HG03565 (cell line): Measurements from ENCODE around the gene ARID5A.

Experiments used
- ATAC-seq: cut with Tn5 transposase; IDR thresholded peaks from one replicate; pipeline ENCODE4 v1.9.1; 2021; ENCODE audit warnings: mild to moderate bottlenecking, moderate library complexity; ENCODE audit not compliant: unreplicated experiment

The ARID5A gene

DNA sequence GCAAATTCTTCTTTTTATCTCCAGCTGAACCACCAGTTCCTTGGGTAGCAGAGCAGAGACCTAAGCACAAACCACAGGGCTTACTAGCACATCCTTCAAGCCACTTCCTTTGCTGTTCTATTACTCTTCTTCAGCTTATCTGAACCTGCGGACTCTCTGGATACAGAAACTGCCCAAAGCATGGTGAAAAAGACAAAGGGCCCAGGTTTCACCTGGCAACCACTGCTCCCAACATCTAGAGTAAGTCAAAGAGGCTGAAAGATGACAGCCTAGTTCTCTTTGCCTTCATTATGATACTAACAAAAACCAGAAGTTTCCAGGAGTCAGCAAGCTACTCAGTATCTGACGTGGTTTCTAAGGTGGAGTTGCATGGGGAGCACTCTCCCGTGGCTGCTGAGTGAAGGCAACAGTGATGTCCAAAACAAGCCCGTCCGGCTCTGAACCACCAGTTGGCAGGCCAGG, 58.2 kb downstream of the ARID5A start:
- ATAC-seq = no peak

GRCh38 chr2:96596596-96596995, 60.0 kb downstream of the ARID5A start:
- no peak for ATAC-seq

DNA sequence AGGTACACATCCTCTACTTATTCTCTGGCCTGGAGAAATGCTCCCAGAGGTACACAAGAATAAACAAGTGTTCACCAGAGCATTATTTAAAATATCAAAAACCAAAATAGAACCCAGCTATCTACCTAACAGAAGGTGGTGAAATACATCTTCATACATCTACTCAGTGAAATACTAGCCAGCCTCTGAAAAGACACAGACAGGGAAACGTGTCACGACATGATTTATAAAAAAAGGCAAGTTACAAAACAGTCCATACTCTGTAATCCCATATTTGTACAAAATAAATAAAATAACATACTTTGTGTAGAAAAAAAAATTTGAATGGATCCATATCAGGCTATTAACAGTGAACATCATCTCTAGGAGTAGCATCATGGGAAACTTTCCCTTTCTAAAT, 63.4 kb downstream of the ARID5A start:
- ATAC-seq = no peak

DNA sequence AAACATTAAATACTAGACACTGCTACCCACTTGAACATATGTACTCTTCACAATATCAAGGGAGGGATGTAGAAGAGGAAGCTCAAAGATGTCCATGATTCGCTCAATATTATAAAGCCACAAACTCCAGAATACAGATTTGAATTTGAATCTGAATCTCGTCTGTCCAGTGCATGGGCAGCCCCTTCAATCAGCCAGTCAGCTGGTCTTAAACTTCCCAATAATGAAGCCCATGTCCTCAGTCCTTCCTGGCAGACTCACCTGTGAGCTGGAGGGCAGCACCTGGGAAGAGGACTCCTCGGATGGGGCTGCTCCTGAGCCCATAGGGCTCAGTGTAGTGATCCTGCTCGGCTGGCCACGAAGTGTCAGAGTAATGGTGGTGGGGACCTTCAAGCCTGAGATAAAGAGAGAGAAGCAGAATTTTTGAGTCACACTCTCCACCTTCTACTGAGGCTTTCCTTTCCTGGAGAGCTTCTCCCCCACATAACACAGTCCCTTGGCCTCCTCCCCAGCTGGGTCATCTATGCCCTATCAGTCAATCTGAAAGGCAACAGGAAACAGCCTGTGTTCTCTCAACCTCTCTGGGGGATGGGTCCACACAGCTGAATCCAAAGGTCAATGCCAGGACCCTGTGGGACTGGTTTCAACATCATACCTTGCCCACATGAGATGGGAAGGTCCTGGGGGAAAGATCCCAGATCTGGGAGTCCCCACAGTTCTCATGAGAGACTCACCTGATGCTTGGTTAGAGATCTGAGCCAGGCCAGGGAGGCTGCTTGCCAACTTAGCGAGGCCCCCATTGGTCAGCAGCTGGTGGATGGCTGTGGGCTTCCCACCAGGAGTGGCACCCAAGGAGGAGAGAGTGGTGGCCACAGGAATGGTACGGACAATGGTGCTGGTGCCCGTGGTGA, 65.1 kb downstream of the ARID5A start:
- no peak for ATAC-seq
